ENCODE data around the gene CYB5D1.

CYB5D1 gene

GRCh38 chr17:7845359-7846062, 12.3 kb upstream of the CYB5D1 start:
- DNase-seq (ENCODE audit: low read depth), result no peak
- no peak for TF ChIP-seq CTCF (conservative IDR thresholded peaks at IDR 0.05; ENCODE audit: control insufficient read depth, insufficient read depth, low read depth, low read length)
- peak overlapping the region; percentile 68 for H3K4me3 ChIP-seq (ENCODE audit: control insufficient read depth, low read depth, low read length)

- TF ChIP-seq CTCF (conservative IDR thresholded peaks at IDR 0.05; ENCODE audit: control insufficient read depth, insufficient read depth, low read depth, low read length), result no peak
- no peak overlapping the region for H3K4me3 ChIP-seq (ENCODE audit: control insufficient read depth, low read depth, low read length)
- DNase-seq (ENCODE audit: low read depth), result no peak
These were observed 11.6 kb upstream of the CYB5D1 start for GRCh38 chr17:7846063-7846735.

- DNase-seq (ENCODE audit: low read depth), result no peak
- no peak for TF ChIP-seq CTCF (conservative IDR thresholded peaks at IDR 0.05; ENCODE audit: control insufficient read depth, insufficient read depth, low read depth, low read length)
- no peak overlapping the region for H3K4me3 ChIP-seq (ENCODE audit: control insufficient read depth, low read depth, low read length)
These were observed 10.8 kb upstream of the CYB5D1 start for GRCh38 chr17:7846765-7847661.

- no peak for TF ChIP-seq CTCF (conservative IDR thresholded peaks at IDR 0.05; ENCODE audit: control insufficient read depth, insufficient read depth, low read depth, low read length)
- no peak overlapping the region for H3K4me3 ChIP-seq (ENCODE audit: control insufficient read depth, low read depth, low read length)
- no peak for DNase-seq (ENCODE audit: low read depth)
These were observed 9.6 kb upstream of the CYB5D1 start for GRCh38 chr17:7848131-7848579.

- TF ChIP-seq CTCF (conservative IDR thresholded peaks at IDR 0.05; ENCODE audit: control insufficient read depth, insufficient read depth, low read depth, low read length), result no peak
- no peak overlapping the region for H3K4me3 ChIP-seq (ENCODE audit: control insufficient read depth, low read depth, low read length)
- DNase-seq (ENCODE audit: low read depth), result no peak
These were observed 9.1 kb upstream of the CYB5D1 start for GRCh38 chr17:7848739-7849129.

GRCh38 chr17:7849130-7849750, 8.6 kb upstream of the CYB5D1 start:
- DNase-seq (ENCODE audit: low read depth), result no peak
- H3K4me3 ChIP-seq (ENCODE audit: control insufficient read depth, low read depth, low read length), result no peak overlapping the region
- no peak for TF ChIP-seq CTCF (conservative IDR thresholded peaks at IDR 0.05; ENCODE audit: control insufficient read depth, insufficient read depth, low read depth, low read length)
